OCI-LY7 (cell line): ENCODE data around the gene SBF2. TPM values are rescaled to one million over a fixed set of nuclear protein-coding genes. Genes with fewer than 3 reads are reported as not detected.

Experiments used
- BruUV-seq: library from RNA; stranded (reverse); fragments of 400-500 nt; replicated peaks from 2 replicates; lab custom pipeline; 2021; lab: Mats Ljungman, UMichigan
- CTCF ChIA-PET: fragments of 300-600 bp; sonication (Branson Sonifier 250); formaldehyde crosslinking; loops from one replicate; lab custom pipeline; 2022; ENCODE audit warnings: antibody characterized with exemption; ENCODE audit not compliant: unreplicated experiment; lab: Charles Lee
- POLR2A ChIA-PET: fragments of 300-600 bp; sonication (Branson Sonifier 250); formaldehyde crosslinking; loops from one replicate; lab custom pipeline; 2022; ENCODE audit warnings: antibody characterized with exemption; lab: Charles Lee
- DNase-seq: peaks from one replicate; pipeline ENCODE4 v3.0.0-alpha.2; 2015; ENCODE audit warnings: low spot score
- H2AFZ ChIP-seq: fragments of 200-600 bp; sonication (generic), shearing (Covaris generic); 2 replicates; pipeline ENCODE4 v1.6.1; 2014; ENCODE audit warnings: mild to moderate bottlenecking, antibody characterized with exemption, low read length, moderate library complexity
- H3K27ac ChIP-seq: fragments of 200-600 bp; sonication (generic); 2 replicates; pipeline ENCODE4 v1.5.1; 2014; ENCODE audit warnings: mixed run types, low read depth, mild to moderate bottlenecking, moderate library complexity, low read length, inconsistent platforms; ENCODE audit not compliant: poor library complexity, severe bottlenecking
- H3K36me3 ChIP-seq: fragments of 200-600 bp; sonication (generic); 2 replicates; pipeline ENCODE4 v1.6.1; 2014; ENCODE audit warnings: mild to moderate bottlenecking, antibody characterized with exemption, low read length, moderate library complexity, mixed read lengths; ENCODE audit not compliant: insufficient read depth
- H3K4me1 ChIP-seq: fragments of 200-600 bp; sonication (generic); 2 replicates; pipeline ENCODE4 v1.5.1; 2014; ENCODE audit warnings: mild to moderate bottlenecking, low read length; ENCODE audit not compliant: insufficient read depth, poor library complexity, severe bottlenecking
- H3K4me2 ChIP-seq: fragments of 200-600 bp; sonication (generic); 2 replicates; pipeline ENCODE4 v1.6.1; 2014; ENCODE audit warnings: mild to moderate bottlenecking, low read length
- H3K4me3 ChIP-seq: fragments of 200-600 bp; sonication (generic); 2 replicates; pipeline ENCODE4 v1.5.1; 2014; ENCODE audit warnings: mild to moderate bottlenecking, low read depth, low read length; ENCODE audit not compliant: poor library complexity, severe bottlenecking
- H3K79me2 ChIP-seq: fragments of 200-600 bp; sonication (generic); 2 replicates; pipeline ENCODE4 v1.6.1; 2016; ENCODE audit warnings: low read depth, mild to moderate bottlenecking, low read length, moderate library complexity, mixed read lengths; ENCODE audit not compliant: insufficient read depth
- H3K9me2 ChIP-seq: fragments of 200-600 bp; sonication (generic); 2 replicates; pipeline ENCODE4 v1.6.1; 2016; ENCODE audit warnings: mild to moderate bottlenecking, low read length, mixed read lengths; ENCODE audit not compliant: insufficient read depth
- H3K9me3 ChIP-seq: fragments of 200-600 bp; sonication (generic); 2 replicates; pipeline ENCODE4 v1.6.1; 2014; ENCODE audit warnings: mild to moderate bottlenecking, mixed run types, low read length, mixed read lengths
- H4K20me1 ChIP-seq: fragments of 200-600 bp; sonication (generic); 2 replicates; pipeline ENCODE4 v1.6.1; 2014; ENCODE audit warnings: mild to moderate bottlenecking, antibody characterized with exemption, low read length, moderate library complexity, mixed read lengths; ENCODE audit not compliant: insufficient read depth
- EZH2phosphoT487 ChIP-seq: fragments of 200-600 bp; sonication (generic); IDR thresholded peaks from 2 replicates; pipeline ENCODE4 v1.6.1; 2018; ENCODE audit warnings: low read depth, borderline replicate concordance, mild to moderate bottlenecking, mixed run types, antibody characterized with exemption, low read length, moderate library complexity, mixed read lengths
- intact Hi-C: fragments of 100-400 bp; cut with micrococcal nuclease; formaldehyde crosslinking; loops from one replicate; pipeline ENCODE4 v1.10.0; 2022; ENCODE audit not compliant: unreplicated experiment
- total RNA-seq, 2 experiments: library from RNA; depleted of rRNA in 1 of 2; stranded (reverse); fragments of >200 nt in 1 of 2; shearing (Covaris generic) in 1 of 2; gene quantifications; 2 replicates each; pipeline ENCODE4 v1.2.3, GENCODE V29; 2014 to 2022
- TF ChIP-seq, protein P1 (sequence below): fragments of 200-600 bp; sonication (generic); conservative IDR thresholded peaks from 2 replicates; pipeline ENCODE4 v1.5.1; 2014; ENCODE audit warnings: mild to moderate bottlenecking, antibody characterized with exemption, low read length, moderate library complexity, mixed read lengths

Gene SBF2
- total RNA-seq, 2 experiments from 2014 or later: 12.9 to 14.3 TPM

DNA sequence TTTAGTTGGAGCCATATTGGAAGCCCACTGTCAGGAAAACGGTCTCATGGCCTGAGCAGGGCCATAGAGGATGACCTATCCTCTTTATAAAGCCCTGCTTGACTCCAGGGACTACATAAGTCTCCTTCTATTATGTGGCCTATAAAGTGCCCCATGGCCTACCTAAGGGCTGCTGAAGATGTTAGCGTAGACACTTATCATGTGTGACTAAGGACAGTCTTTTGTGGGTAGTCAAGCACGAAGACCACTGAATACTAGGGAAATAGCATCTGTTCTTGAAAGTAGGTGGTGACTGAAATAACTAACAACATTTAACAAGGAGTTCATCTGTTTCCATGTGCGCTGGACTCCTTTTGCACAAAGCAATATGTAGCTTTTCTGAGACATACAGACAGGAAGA, 513.1 kb downstream of the SBF2 start:
- DNase-seq: no peak
- Histone ChIP-seq H3K9me2 (no peaks in the 10 kb centered on the region), H3K4me3 (no peak overlapping the region), H3K4me1 (no peaks in the 10 kb centered on the region), H3K4me2 (no peak overlapping the region), H3K79me2 (no peaks in the 10 kb centered on the region; the same call in 1 of the 2 replicates), H3K36me3 (peaks cover 25% of the 10 kb centered on the region), H3K27ac (no peak overlapping the region), H3K9me3 (no peaks in the 10 kb centered on the region), H4K20me1 (no peaks in the 10 kb centered on the region), H2AFZ (no peak overlapping the region)
- BruUV-seq: no TSS peak
- TF ChIP-seq, protein P1, sequence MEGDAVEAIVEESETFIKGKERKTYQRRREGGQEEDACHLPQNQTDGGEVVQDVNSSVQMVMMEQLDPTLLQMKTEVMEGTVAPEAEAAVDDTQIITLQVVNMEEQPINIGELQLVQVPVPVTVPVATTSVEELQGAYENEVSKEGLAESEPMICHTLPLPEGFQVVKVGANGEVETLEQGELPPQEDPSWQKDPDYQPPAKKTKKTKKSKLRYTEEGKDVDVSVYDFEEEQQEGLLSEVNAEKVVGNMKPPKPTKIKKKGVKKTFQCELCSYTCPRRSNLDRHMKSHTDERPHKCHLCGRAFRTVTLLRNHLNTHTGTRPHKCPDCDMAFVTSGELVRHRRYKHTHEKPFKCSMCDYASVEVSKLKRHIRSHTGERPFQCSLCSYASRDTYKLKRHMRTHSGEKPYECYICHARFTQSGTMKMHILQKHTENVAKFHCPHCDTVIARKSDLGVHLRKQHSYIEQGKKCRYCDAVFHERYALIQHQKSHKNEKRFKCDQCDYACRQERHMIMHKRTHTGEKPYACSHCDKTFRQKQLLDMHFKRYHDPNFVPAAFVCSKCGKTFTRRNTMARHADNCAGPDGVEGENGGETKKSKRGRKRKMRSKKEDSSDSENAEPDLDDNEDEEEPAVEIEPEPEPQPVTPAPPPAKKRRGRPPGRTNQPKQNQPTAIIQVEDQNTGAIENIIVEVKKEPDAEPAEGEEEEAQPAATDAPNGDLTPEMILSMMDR: no peak
- intact Hi-C loops: no loop called here
- POLR2A ChIA-PET: interaction anchor here (0.6 kb wide), 1 partner anchor 173 kb away, joined by 4 read pairs; no protein-coding TSS in a partner anchor
- CTCF ChIA-PET: interaction anchor here (0.8 kb wide), 1 partner anchor 10 kb away, joined by 3 read pairs; no protein-coding TSS in a partner anchor

DNA sequence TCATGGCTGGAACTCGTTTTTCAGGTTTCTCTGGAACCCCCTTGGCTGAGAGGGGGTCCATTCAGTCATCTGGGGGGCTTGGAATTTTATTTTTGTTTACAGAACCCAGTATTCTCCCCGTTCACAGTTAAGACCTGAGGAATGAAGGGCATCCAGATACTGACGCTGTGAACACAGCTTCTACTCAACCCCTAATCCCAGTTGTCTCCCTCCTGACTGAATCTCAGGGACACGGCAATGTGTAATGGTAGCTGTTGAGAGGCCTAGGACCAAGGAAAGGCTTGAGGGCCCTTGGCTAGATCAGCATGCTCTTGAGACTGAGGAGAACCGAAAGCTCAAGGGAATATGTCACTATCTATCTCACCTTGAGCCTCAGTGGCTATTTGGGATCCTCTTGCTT, 516.5 kb downstream of the SBF2 start:
- H3K9me2 ChIP-seq: no peaks in the 10 kb centered on the region
- no TSS peak for BruUV-seq
- POLR2A ChIA-PET: interaction anchor here (0.8 to 1.1 kb wide), 2 partner anchors 11 to 19 kb away, joined by 3 to 4 read pairs; no protein-coding TSS in a partner anchor

DNA sequence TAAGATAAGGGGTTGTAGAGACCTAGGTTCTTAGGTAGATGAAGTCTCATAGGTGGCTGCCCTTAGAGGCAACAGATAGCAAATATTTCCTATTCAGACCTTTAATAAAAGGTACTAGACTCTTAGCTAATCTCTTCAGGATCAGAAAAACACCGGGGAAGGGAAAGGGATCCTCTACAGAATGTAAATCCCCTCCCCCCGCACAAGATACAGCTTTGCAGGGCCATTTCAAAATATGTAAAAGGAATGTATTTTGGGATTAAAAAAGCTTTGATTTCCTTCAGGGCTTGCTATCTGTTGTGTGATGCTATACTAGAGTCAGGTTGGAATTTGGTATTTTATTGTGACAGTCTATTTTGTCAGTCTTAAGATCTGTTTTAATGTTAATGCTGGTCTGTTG, 517.0 kb downstream of the SBF2 start:
- H3K4me3 ChIP-seq: no peak overlapping the region
- no peak overlapping the region for H3K4me2 ChIP-seq
- intact Hi-C loops: no loop called here
- CTCF ChIA-PET: no interaction called here
- no peak for DNase-seq
- TF ChIP-seq, protein P1: no peak
- no peak for TF ChIP-seq EZH2phosphoT487
- no TSS peak for BruUV-seq
- no peak overlapping the region for H2AFZ ChIP-seq
- no peak overlapping the region for H3K27ac ChIP-seq
- no peaks in the 10 kb centered on the region for H3K9me2 ChIP-seq
- no peaks in the 10 kb centered on the region for H4K20me1 ChIP-seq
- H3K4me1 ChIP-seq: no peaks in the 10 kb centered on the region
- POLR2A ChIA-PET: interaction anchor here (0.6 to 1.1 kb wide), 3 partner anchors 10 to 26 kb away, joined by 3 to 4 read pairs (median 3); no protein-coding TSS in a partner anchor
- H3K36me3 ChIP-seq: peaks cover 22% of the 10 kb centered on the region
- H3K9me3 ChIP-seq: no peaks in the 10 kb centered on the region
- no peaks in the 10 kb centered on the region; the same call in 1 of the 2 replicates for H3K79me2 ChIP-seq

More for the DNA sequence above, 516.5 kb downstream of the SBF2 start:
- H3K79me2 ChIP-seq: no peaks in the 10 kb centered on the region; the same call in 1 of the 2 replicates
- no peak overlapping the region for H2AFZ ChIP-seq
- no peak overlapping the region for H3K4me3 ChIP-seq
- TF ChIP-seq, protein P1: no peak
- no peak for TF ChIP-seq EZH2phosphoT487
- H3K27ac ChIP-seq: no peak overlapping the region
- no peaks in the 10 kb centered on the region for H3K4me1 ChIP-seq
- peaks cover 22% of the 10 kb centered on the region for H3K36me3 ChIP-seq
- DNase-seq: no peak
- no peaks in the 10 kb centered on the region for H3K9me3 ChIP-seq
- intact Hi-C loops: no loop called here
- no peak overlapping the region for H3K4me2 ChIP-seq
- CTCF ChIA-PET: no interaction called here
- no peaks in the 10 kb centered on the region for H4K20me1 ChIP-seq
